Caki2 (cell line): Measurements from ENCODE around the gene MALL. TPM values are rescaled to one million over a fixed set of nuclear protein-coding genes. Genes with fewer than 3 reads are reported as not detected.
"Not testable (repeated sequence)": the region's sequence is repeated elsewhere in the genome, so short reads cannot be mapped to it uniquely, and the experiment has no call there.

Experiments
- DNase-seq: peaks from one replicate; pipeline ENCODE4 v3.0.0-alpha.2; 2015; ENCODE audit warnings: low read depth
- in situ Hi-C: cut with HindIII; loops from 2 replicates; pipeline ENCODE4 v1.10.0; 2016; ENCODE audit warnings: low sequenced_read_pairs, low pct_unique_long_range_greater_than_20kb, mixed read lengths
- total RNA-seq: library from RNA; depleted of rRNA; stranded (reverse); fragments of >200 nt; shearing (Covaris generic); gene quantifications from 2 replicates; pipeline ENCODE4 v1.2.3, GENCODE V29; 2014; ENCODE audit warnings: low replicate concordance

Gene MALL
- total RNA-seq, 1 experiment from 2014 or later: 61.6 TPM

- DNase-seq: no peak
- in situ Hi-C loops: no loop called here
These were observed 8.6 kb upstream of the MALL start for GRCh38 chr2:110124038-110124825.

- in situ Hi-C loops: no loop called here
- DNase-seq: no peak
These were observed 6.0 kb upstream of the MALL start for GRCh38 chr2:110121592-110121991.

GRCh38 chr2:110121052-110121334, 5.4 kb upstream of the MALL start:
- in situ Hi-C loops: no loop called here
- DNase-seq: no peak

DNA sequence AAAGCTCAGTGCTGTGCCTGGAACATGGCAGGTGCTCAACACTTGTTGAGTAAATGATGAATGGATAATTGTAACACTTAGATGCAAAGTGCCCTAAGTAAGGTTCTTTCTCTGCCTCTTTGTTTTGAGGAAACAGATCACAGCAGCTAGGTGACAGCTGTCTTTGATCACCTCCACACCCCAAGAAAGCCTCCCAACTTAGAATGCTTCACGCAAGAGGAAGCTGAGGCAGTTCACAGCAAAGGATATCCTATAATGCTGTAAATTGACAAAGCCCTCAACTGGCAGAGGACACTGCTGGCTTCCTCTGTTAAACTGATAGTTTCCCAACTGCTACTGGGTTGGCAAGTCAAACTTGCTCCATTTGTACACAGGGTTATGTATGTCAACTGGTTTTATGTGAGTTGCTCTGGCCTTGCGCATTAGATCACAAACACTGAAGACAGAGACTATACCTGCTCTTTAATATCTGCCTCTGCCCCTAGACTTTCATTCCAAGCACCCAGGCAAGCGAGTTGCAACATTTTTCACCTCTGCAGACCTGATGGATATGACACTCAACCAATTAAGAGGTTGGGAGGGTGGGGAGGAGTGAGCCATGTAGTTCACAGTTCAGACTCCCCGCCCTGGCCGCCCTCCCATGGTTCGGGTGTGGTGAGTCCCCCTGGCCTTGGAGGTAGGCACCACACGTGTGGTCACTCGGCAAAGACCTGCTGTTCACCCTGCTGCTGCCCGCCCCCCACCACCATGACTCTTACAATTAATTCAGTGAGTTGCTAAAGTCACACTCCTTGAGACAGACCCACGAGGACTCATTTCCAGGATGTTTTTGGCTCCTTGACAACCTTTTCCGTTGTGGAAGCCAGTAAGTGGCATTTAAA, 4.8 kb upstream of the MALL start:
- in situ Hi-C loops: no loop called here
- no peak for DNase-seq

DNA sequence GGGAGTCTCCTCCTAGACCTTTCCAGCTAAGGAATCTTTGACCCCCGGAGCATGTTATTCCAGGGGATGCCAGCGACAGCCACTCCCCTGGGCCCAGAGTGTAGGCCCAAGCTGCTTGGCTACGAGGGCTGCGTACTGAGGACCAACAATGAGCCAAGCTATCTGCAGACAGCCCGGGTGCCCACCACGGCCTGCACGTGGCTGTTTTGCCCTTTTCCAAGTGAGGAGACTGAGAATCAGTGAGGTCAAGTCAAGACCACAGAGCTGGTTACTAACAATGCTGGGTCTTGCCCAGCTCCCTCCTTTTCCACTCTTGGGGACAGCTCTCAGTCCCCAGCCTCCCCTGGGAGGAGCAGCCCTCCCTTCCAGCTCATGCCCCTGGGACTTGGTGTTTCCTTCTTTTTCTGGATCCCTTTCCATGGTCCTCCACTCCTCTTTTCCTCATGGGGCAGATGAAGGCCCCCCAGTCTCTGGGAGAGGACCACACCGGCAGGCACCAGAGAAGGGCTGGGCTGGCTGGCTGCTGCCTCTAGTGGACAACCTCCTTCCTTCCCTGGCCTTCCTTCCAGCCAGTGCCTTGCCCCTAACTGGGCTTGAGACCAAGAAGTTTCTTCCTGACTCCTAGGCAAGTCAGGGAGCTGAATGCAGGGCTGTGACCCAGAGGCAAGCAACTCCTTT, 550 bp upstream of the MALL start:
- DNase-seq: peak; percentile 72
- in situ Hi-C loops: no loop called here

DNA sequence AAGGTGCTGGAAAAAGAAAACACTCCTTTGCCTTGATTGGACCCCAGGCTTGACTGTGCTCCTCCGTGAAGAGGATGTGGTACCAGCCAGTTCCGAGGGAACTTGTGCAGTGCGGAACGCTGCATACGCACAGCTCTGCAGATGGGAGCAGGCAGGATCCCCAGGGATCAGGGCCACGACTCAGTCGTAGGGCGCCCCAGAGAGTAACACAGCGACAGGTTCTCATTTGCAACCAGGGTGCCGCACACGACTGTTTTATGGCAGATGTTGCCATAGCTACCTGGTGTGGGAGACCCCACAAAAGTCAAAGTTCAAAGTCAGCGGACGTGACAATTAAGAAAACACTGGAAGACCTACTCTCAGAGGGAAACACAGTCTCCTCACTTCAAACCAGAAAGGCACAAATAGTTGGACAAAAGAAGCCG, 779 bp downstream of the MALL start:
- in situ Hi-C loops: no loop called here
- DNase-seq: peak; percentile 53

- peak; percentile 77 for DNase-seq
- in situ Hi-C loops: no loop called here
These were observed 1.5 kb downstream of the MALL start for GRCh38 chr2:110113961-110114591.

DNA sequence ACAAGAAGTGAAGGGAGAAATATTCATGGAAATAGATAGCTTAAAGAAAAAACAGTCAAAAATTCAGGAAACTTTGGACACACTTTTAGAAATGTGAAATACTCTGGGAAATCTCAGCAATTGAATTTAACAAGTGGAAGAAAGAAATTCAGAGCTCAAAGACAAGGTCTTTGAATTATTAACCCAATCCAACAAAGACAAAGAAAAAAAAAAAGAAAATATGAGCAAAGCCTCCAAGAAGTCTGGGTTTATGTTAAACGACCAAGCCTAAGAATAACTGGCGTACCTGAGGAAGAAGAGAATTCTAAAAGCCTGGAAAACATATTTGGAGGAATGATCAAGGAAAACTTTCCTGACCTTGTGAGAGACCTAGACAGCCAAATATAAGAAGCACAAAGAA, 7.3 kb downstream of the MALL start:
- DNase-seq, in situ Hi-C loops: not testable (repeated sequence)

- DNase-seq: peak; percentile 33
- in situ Hi-C loops: no loop called here
These were observed 8.2 kb downstream of the MALL start for GRCh38 chr2:110107092-110108079.

GRCh38 chr2:110106642-110107041, 9.0 kb downstream of the MALL start:
- in situ Hi-C loops: no loop called here
- DNase-seq: peak; percentile 65

DNA sequence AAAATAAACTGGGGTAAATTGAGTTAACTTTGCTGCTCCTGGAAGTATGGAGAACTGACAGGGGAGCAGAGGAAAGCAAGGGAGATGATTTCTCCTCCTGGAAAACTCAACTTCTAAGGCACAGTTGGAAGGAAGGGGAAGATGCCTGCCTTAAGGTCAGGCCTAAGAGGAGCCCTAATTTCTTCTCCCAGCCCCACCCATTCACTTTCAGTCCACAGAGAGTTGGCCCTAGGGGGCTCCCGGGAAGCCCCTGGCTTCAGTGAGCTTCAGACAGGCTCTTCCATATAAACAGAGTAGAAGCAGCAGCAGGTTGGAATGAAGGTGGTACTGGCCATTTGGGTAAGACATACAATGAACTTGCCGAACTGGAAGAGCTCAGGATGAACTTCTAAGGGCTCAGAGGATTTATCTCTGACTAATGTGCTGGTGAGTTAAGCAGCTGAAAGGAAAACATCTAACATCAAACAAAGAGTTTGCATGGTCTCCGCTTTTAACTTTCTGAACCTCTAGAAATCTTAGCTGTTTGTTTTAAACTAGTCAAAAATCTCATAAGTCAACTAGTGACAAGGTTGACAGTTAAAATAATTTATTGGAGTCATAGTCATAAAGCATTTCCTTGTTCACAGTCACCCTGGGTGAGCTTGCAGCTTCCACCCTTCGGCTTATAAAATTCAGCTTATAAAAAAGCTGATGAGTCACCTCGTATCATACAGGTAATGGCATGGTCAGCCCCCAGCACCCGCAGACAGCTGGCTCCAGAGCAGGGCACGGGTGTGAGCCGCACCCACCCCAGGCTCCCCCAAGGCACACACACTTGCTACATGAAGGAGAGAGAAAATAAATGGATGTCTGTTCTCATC, 9.8 kb downstream of the MALL start:
- DNase-seq: peak; percentile 96
- in situ Hi-C loops: no loop called here

- in situ Hi-C loops: no loop called here
- no peak for DNase-seq
These were observed 10.4 kb downstream of the MALL start for GRCh38 chr2:110105183-110105582.

DNA sequence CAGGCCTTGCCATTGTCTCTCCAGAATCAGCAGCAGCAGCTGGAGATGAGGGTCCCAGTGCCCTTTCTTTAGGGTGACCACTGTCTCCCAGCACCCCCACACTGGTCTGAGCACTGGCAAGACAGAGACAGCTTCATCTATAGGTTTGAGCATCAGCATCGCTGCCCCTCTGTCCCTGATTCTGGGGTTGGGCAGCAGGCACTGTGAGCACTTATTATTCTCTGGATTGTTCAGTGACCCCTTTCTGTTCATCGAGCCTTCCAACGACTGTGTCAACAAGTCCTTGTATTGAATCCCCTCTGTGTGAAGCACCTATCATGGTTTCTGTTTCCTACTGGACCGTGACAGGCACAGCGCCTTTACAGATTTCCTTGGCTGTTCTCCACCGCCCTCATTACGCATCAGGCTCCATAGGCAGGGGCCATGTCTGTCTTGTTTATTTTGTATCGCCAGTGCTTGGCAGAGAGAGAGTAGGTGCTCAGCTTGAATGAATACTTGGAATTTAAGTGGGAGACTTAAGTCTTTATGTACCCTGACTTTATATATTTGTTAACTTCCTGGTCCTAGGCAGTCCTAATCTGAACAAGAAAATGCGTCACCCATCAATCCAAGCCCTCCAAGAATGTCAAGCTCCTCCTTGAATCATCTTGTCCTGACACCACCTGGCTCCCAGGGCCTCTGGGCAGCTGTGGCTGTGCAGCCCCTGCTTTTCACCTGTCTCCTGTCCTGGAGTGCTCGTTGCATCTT, 11.4 kb downstream of the MALL start:
- DNase-seq: peak; percentile 100
- in situ Hi-C loops: no loop called here

DNA sequence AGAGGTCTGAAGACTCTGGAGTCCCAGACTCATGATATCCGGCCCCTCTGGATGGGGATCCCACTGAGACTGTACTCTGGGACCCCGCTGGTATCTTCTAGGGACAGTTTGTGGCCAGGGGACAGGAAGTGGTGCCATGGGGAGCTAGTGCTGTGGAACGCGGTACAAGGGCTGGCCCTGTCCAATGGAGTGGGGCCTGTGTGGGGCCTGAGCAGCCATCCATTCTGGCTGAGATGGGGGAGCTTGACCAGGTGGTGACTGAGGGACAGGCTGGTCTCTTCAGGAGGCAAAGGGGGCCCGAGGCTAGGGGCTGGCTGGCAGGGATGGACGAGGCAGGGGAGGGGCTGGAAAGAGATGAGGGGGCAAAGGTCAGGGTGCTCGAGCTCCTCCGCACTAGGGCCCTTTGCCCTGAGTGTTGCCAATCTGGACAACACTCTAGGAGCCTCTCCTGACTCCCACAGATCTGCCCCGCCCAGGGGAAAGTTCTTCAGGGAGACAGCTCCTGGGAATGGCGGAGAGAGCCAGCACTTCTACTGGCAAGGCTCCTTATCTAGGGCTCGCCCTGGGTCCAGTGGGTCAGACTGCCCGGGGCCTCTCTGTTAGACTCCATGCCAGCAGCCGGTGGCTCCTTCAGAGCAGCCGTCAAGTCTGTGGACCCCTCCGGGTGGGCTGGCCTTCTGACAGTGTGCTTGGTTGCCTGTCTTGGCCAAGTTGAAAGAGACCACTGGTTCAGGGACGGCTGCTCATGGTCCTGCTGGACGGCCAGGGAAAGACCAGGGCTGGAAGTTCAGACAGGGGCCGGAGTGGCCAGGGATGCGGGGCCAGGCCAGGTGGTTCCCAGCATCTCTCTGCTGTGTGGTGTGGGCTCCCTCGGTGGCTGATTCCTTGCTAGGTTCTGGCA, 12.3 kb downstream of the MALL start:
- in situ Hi-C loops: no loop called here
- no peak for DNase-seq
